ENCODE data around the gene FER. TPM values are rescaled to one million over a fixed set of nuclear protein-coding genes. Genes with fewer than 3 reads are reported as not detected.
"Not testable (repeated sequence)": the region's sequence is repeated elsewhere in the genome, so short reads cannot be mapped to it uniquely, and the experiment has no call there.

Gene FER
- total RNA-seq, 1 donor from 2014 or later: 38.2 TPM

- no peak for DNase-seq (ENCODE audit: extremely low spot score, unreplicated experiment)
- H3K36me3 Mint-ChIP-seq (ENCODE audit: unreplicated experiment): peaks cover 12% of the 10 kb centered on the region
- no peak for TF ChIP-seq CTCF (IDR thresholded peaks at IDR 0.05)
- H3K9me3 Mint-ChIP-seq (ENCODE audit: unreplicated experiment): peaks cover 9% of the 10 kb centered on the region
- peaks cover 6% of the 10 kb centered on the region for H3K4me1 Mint-ChIP-seq (ENCODE audit: unreplicated experiment)
- no peak overlapping the region for H3K4me3 Mint-ChIP-seq (ENCODE audit: unreplicated experiment)
- H3K27ac Mint-ChIP-seq (ENCODE audit: unreplicated experiment): no peak overlapping the region
- no peaks in the 10 kb centered on the region for H3K27me3 Mint-ChIP-seq (ENCODE audit: unreplicated experiment)
Observed at GRCh38 chr5:108773330-108773729, 25.6 kb downstream of the FER start.

- H3K27ac Mint-ChIP-seq (ENCODE audit: unreplicated experiment); DNase-seq (ENCODE audit: extremely low spot score, unreplicated experiment); H3K4me3 Mint-ChIP-seq (ENCODE audit: unreplicated experiment); H3K4me1 Mint-ChIP-seq (ENCODE audit: unreplicated experiment); H3K27me3 Mint-ChIP-seq (ENCODE audit: unreplicated experiment): not testable (repeated sequence)
- Mint-ChIP-seq H3K9me3 (ENCODE audit: unreplicated experiment) (peaks cover 15% of the 10 kb centered on the region), H3K36me3 (ENCODE audit: unreplicated experiment) (peaks cover 19% of the 10 kb centered on the region)
Observed at GRCh38 chr5:108774079-108774478, 26.4 kb downstream of the FER start.

GRCh38 chr5:108777582-108777981, 29.9 kb downstream of the FER start:
- H3K27me3 Mint-ChIP-seq (ENCODE audit: unreplicated experiment); H3K27ac Mint-ChIP-seq (ENCODE audit: unreplicated experiment); H3K4me3 Mint-ChIP-seq (ENCODE audit: unreplicated experiment); DNase-seq (ENCODE audit: extremely low spot score, unreplicated experiment): not testable (repeated sequence)
- H3K9me3 Mint-ChIP-seq (ENCODE audit: unreplicated experiment): peaks cover 18% of the 10 kb centered on the region
- H3K36me3 Mint-ChIP-seq (ENCODE audit: unreplicated experiment): peaks cover 13% of the 10 kb centered on the region
- H3K4me1 Mint-ChIP-seq (ENCODE audit: unreplicated experiment): peaks cover 11% of the 10 kb centered on the region

GRCh38 chr5:108784577-108784976, 36.9 kb downstream of the FER start:
- not testable (repeated sequence) for DNase-seq (ENCODE audit: extremely low spot score, unreplicated experiment); H3K27me3 Mint-ChIP-seq (ENCODE audit: unreplicated experiment); H3K4me3 Mint-ChIP-seq (ENCODE audit: unreplicated experiment); H3K9me3 Mint-ChIP-seq (ENCODE audit: unreplicated experiment); H3K27ac Mint-ChIP-seq (ENCODE audit: unreplicated experiment)
- H3K36me3 Mint-ChIP-seq (ENCODE audit: unreplicated experiment): peaks cover 15% of the 10 kb centered on the region
- H3K4me1 Mint-ChIP-seq (ENCODE audit: unreplicated experiment): peaks cover 17% of the 10 kb centered on the region

- Mint-ChIP-seq H3K27ac (ENCODE audit: unreplicated experiment) (no peak overlapping the region), H3K27me3 (ENCODE audit: unreplicated experiment) (no peaks in the 10 kb centered on the region), H3K4me3 (ENCODE audit: unreplicated experiment) (no peak overlapping the region), H3K4me1 (ENCODE audit: unreplicated experiment) (peaks cover 6% of the 10 kb centered on the region), H3K9me3 (ENCODE audit: unreplicated experiment) (no peaks in the 10 kb centered on the region), H3K36me3 (ENCODE audit: unreplicated experiment) (peaks cover 17% of the 10 kb centered on the region)
- no peak for DNase-seq (ENCODE audit: extremely low spot score, unreplicated experiment)
- no peak for TF ChIP-seq CTCF (IDR thresholded peaks at IDR 0.05)
Observed at GRCh38 chr5:108786806-108787483, 39.2 kb downstream of the FER start.

GRCh38 chr5:108788142-108788541, 40.4 kb downstream of the FER start:
- Mint-ChIP-seq H3K4me3 (ENCODE audit: unreplicated experiment) (no peak overlapping the region), H3K27me3 (ENCODE audit: unreplicated experiment) (no peaks in the 10 kb centered on the region), H3K36me3 (ENCODE audit: unreplicated experiment) (peaks cover 18% of the 10 kb centered on the region), H3K27ac (ENCODE audit: unreplicated experiment) (no peak overlapping the region), H3K4me1 (ENCODE audit: unreplicated experiment) (peaks cover 6% of the 10 kb centered on the region), H3K9me3 (ENCODE audit: unreplicated experiment) (no peaks in the 10 kb centered on the region)
- no peak for TF ChIP-seq CTCF (IDR thresholded peaks at IDR 0.05)
- DNase-seq (ENCODE audit: extremely low spot score, unreplicated experiment): no peak

Measured in osteocyte (in vitro differentiated cells).